Stimulated activated CD8-positive, alpha-beta memory T cell treated with anti-CD3 and anti-CD28 coated beads, Interleukin-2, amount 100 ng/mL, for 1 hour (primary cell): Measurements from ENCODE around the gene NEGR1.

ENCODE experiments used
- DNase-seq, 2 donors: peaks; one replicate each; pipeline ENCODE4 v3.0.0-alpha.2; 2020; ENCODE audit warnings: low read depth in 2 of 2

NEGR1 gene

DNA sequence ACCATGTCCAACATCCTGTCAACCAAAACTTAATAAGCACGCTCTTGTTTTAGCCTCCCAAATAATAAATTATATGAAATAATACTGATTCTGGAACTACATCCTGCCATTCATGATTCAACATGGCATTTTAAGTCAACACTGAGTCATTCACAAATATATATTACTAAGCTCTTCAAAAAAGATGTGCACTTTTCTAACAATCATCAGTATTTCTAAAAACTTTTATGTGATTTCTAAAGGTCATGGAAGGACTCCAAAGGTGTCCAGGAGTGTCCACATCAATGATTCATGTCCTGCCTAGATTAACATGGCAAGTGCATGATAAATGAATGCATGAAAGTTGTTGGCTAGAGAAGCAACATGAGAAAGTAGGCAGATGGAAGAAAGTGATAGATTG, 51.6 kb downstream of the NEGR1 start:
- DNase-seq = no peak

DNA sequence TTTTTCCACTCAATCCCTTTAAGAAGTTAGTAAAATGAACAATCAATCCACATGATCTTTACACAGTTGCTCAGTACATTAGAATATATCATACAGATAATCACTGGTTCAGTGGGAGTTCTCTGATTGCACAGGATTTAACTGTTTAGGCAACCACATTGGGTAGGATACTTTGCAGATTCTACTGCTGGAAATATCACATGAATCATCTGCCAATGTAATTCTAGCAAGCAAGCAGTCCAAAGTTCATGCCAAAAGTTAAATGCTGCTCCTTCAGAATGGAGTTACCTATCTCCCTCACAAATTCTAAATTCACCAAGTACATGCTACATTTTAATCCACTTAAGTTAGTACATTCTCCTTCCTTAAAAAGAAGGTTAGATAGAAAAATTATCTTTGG, 52.4 kb downstream of the NEGR1 start:
- DNase-seq = no peak

DNA sequence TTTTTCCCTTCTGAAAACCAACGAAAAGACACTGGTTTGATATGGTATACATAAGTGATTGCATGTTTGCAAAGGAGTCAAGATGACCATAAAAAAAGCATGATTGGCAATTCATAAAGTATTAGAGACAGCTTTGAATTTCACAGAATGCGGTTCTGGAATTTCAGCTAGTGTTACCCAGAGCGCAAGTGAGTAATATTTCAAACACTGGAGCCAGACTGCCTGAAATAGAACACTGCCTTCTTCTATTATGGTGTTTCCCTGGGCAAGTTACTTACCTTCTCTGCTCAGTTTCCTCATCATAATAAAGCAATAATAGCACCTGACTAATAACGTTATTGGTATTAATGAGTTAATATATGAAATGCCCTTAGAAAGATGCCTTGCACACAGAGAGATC, 54.7 kb downstream of the NEGR1 start:
- DNase-seq = no peak

DNA sequence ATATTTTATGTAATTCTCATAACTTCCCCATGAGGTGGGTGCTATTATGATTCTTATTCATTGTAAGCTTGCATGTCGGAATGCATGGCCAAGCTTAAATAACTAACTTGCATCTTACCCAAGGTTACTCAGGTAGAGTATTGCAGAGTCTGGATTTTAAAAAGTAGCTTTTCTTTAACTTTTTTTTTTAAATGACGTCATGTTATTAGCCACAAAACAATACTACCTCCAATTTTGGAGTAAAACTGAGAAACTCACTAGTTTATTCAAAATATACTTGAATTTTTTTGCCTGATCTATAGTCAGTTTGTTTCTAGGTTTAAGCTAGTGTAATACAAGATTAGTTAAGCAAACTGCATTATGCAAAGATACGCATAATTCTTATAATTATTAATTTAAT, 57.8 kb downstream of the NEGR1 start:
- DNase-seq = no peak

- DNase-seq = no peak
These were observed 60.5 kb downstream of the NEGR1 start for GRCh38 chr1:72221811-72222210.

GRCh38 chr1:72218141-72218739, 64.1 kb downstream of the NEGR1 start:
- DNase-seq = no peak

DNA sequence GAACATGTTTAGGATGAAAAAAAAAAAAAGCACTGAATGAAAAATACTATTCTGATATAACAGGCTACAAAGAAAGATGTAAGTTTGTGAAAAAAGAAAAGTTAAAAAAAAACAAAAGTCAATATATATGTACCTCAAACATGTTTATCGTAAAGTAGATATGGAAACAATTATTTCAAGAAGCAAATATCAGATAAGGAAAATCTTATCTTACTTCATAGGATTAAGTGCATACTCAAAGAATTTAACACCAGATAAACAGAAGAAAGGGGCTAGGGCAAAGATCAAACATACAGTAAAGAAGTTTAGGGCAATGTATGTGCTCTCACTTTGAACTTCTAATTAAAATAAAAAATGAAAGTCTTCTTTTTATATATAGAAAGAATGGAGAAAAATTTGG, 75.3 kb downstream of the NEGR1 start:
- DNase-seq = no peak

- DNase-seq = no peak
These were observed 79.6 kb downstream of the NEGR1 start for GRCh38 chr1:72202761-72203160.

DNA sequence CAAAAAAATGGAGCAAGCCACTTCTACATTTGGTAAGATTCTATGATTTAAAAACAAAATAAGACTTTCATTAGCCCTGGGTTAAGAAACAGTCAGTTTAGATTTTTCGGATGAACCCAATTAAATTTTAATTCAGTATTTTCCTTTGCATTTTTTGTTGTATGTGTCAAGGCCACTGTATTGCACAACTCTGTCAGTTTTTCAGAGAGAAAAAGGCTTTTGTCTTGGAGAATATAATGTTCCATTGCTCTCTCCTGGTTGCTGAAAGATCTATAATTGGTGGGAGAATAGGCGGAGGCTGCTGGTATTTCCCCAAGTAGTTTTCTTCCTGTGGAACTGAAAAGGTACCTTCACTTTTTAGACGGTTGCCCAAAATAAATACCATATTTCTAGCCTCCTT, 84.6 kb downstream of the NEGR1 start:
- no peak for DNase-seq

DNA sequence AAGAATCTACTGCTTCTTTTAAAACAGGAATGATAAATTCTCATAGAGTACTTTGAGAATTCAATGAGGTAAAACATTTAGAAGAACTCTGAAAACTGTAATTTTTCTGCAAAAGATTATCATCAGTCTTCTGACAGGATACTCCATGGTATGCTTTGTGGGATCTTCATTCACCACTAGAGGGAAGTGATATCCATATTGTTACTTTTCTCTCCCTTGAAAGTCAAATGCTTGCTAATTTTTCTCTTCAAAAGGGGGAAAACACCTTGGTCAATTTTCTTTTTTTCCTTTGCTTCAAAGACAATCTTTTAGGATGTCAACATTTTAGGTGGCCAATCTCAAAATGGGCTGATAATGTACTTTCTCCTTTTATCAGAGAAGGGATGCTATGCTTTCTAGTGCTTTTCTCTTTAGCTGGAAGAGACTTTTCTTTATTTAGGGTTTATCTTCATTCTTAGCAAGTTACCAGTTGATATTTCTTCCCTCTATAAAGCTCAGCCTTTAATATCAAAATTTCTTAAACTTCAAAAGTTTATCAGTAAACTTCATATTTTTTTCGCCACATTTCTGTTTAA, 95.5 kb downstream of the NEGR1 start:
- DNase-seq = no peak

DNA sequence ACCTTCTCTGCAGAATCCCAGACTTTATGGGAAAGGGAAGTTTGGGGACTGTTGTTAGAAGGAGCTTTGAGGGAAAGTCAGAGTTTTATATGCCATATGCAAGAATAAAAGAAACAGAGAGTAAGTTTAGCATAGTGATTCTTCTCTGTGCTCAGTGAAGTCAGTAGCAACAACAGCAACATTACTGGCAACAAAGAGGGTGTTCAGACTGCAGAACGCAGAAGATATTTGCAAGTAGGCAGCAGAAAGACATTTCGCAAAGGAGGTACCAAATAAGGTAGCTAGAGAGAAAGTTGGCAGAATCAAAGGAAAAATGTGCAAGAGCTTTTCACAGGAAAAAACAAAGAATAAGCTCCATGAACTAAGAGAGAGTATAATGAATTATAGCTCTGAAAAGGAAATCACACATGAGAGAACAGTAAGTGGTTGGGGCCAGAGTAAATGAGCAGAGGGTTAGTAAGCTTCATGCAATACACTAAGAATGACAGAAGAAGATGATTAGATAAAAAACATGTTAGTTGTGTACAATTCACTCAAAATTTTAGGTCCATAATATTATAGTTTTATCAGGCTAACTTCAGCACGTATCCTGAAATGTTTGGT, 98.1 kb downstream of the NEGR1 start:
- DNase-seq = no peak

- no peak for DNase-seq
These were observed 99.5 kb downstream of the NEGR1 start for GRCh38 chr1:72182859-72183258.

- DNase-seq = no peak
These were observed 104.1 kb downstream of the NEGR1 start for GRCh38 chr1:72178266-72178665.

DNA sequence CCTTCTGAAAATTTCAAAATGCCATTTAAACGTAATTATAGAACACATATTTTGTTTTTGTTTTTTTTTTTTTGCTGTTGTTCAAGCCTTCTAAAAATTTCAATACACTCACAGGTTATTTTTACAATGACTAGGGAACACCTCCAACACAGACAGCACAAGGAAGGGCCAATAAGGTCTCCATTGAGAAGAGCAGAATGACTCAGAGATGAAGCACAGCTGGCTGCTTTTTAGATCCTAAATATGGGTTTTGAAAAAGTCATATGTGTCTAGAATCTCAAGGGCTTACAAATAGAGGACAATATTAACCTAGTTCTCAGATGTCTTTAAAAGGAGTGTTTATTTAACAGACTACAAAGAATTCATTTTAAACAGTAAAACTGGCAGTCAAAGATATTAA, 104.6 kb downstream of the NEGR1 start:
- no peak for DNase-seq

- no peak for DNase-seq
These were observed 112.1 kb downstream of the NEGR1 start for GRCh38 chr1:72170246-72170645.

DNA sequence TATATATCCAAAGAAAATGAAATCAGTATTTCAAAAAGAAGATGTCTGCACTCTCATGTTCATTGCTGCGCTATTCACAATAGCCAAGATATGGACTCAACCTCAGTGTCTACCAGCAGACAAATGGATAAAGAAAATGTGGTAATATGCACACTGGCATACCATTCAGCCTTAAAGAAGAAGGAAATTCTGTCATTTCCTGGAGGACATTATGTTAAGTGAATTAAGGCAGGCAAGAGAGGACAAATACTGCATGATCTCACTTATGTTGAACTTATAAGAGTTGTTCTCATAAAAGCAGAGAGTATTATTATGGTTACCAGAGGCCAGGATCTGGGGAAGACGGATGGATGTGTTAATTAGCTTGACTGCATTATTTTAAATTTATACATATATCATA, 115.9 kb downstream of the NEGR1 start:
- DNase-seq = no peak

- no peak for DNase-seq
These were observed 131.8 kb downstream of the NEGR1 start for GRCh38 chr1:72150508-72150907.

DNA sequence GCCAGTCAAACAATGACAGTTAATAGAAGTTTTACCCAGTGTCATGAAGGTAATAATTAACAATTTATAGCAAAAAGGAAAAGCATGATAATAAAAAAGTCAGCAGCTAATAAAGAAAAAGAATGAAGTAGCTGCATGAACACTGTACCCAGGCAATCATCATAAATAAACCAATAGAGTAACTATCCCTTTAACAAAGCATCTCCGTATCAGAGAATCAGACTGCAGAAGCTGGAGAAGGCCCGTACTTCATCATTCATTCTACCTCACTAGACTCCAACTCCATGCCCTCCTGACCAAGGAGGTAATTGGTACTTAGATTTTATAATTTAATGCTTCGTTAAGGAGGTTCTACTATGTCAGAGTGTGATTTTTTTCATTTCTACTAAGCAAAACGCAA, 140.5 kb downstream of the NEGR1 start:
- no peak for DNase-seq

GRCh38 chr1:72140222-72140621, 142.1 kb downstream of the NEGR1 start:
- DNase-seq = no peak

- DNase-seq = no peak
These were observed 144.7 kb downstream of the NEGR1 start for GRCh38 chr1:72137656-72138055.

- DNase-seq = no peak
These were observed 152.5 kb downstream of the NEGR1 start for GRCh38 chr1:72129869-72130268.

DNA sequence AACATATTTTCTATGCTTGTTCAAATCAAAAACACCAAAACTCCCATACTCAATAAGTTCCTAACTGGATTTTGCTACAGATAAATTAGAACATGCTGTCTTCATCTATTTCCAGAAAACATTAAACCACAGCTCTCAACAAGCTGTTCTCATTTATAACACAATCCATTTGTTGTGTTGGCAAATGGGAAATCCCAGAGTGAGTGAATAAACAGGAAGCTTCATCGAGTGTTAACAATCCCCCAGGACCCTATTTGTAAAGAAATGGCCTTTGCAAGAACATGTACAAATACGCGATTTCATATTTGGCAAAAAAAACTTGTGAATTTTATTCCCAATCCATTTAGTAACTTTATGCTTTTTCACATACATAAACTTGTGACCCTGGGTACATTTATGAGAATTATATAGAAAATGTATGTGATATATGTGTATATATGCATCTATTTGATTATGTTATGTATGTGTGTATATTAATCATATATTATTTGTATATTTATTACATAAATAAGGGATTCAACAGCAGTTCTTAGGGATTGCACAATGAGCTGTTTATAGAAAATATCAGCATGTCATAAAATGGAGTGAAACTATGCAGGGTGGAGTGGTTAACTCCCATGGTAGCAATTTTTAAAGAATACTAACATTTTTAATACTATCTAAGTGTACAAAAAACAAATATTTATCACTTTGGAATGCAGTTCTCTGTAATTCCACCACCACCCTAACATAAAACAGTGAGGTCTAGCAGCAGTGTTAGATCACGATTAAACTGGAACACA, 160.0 kb downstream of the NEGR1 start:
- DNase-seq = no peak

GRCh38 chr1:72119491-72119890, 162.8 kb downstream of the NEGR1 start:
- no peak for DNase-seq
